H1 (cell line): ENCODE results near the gene SCYGR1. TPM values are rescaled to one million over a fixed set of nuclear protein-coding genes. Genes with fewer than 3 reads are reported as not detected.

ENCODE experiments used
- CTCF ChIA-PET: fragments of 300-600 bp; sonication (Branson Sonifier 250); formaldehyde crosslinking; loops from one replicate; lab custom pipeline; 2021; ENCODE audit not compliant: partially characterized antibody; lab: Charles Lee
- POLR2A ChIA-PET: fragments of 300-600 bp; sonication (Branson Sonifier 250); formaldehyde crosslinking; loops from one replicate; lab custom pipeline; 2021; ENCODE audit warnings: inconsistent platforms; ENCODE audit not compliant: partially characterized antibody; lab: Charles Lee
- DNase-seq, 2 experiments: peaks; one replicate each; pipeline versions ENCODE4 v3.0.0 to v3.0.0-alpha.2; 2010 to 2022; ENCODE audit warnings: low spot score in 2 of 2, low read depth in 1 of 2, mixed read lengths in 1 of 2
- FAIRE-seq: peaks from 2 replicates; lab custom pipeline; 2011; peaks lifted over from hg19 to GRCh38; lab: Jason Lieb, UNC
- H2AFZ ChIP-seq: 2 replicates; pipeline ENCODE4 v1.8.1; 2012; ENCODE audit warnings: low read length, inconsistent platforms
- H2AK5ac ChIP-seq: 2 replicates; pipeline ENCODE4 v1.6.1; 2013; ENCODE audit warnings: low read depth, low read length
- H2BK120ac ChIP-seq: replicated peaks from 2 replicates; pipeline ENCODE3; 2013; ENCODE audit warnings: low read depth, low read length, inconsistent platforms
- H2BK12ac ChIP-seq: 2 replicates; pipeline ENCODE4 v1.6.1; 2013; ENCODE audit warnings: low read depth, low read length
- H2BK15ac ChIP-seq: 2 replicates; pipeline ENCODE4 v1.6.1; 2013; ENCODE audit warnings: low read length
- H2BK20ac ChIP-seq: 2 replicates; pipeline ENCODE4 v1.6.1; 2013; ENCODE audit warnings: low read length
- H2BK5ac ChIP-seq: 2 replicates; pipeline ENCODE4 v1.6.1; 2013; ENCODE audit warnings: low read depth, low read length
- H3K14ac ChIP-seq: 2 replicates; pipeline ENCODE4 v1.6.1; 2013; ENCODE audit warnings: inconsistent platforms; ENCODE audit not compliant: insufficient read length
- H3K18ac ChIP-seq: 2 replicates; pipeline ENCODE4 v1.6.1; 2013; ENCODE audit warnings: low read length; ENCODE audit errors: extremely low read depth
- H3K23ac ChIP-seq: 2 replicates; pipeline ENCODE4 v1.6.1; 2013; ENCODE audit warnings: inconsistent platforms; ENCODE audit not compliant: insufficient read length
- H3K23me2 ChIP-seq: 2 replicates; pipeline ENCODE4 v1.6.1; 2013; ENCODE audit warnings: low read depth, low read length
- H3K27ac ChIP-seq: 2 replicates; pipeline ENCODE4 v1.6.1; 2011; ENCODE audit warnings: low read depth, low read length, inconsistent platforms
- H3K27me3 ChIP-seq, 4 experiments: replicated peaks in 1 of 4; 1 replicate in 1 of 4; 2 replicates in 3 of 4; pipeline versions ENCODE4 v1.6.1 to v1.8.1; 2011 to 2013; ENCODE audit warnings: low read length in 3 of 4, mild to moderate bottlenecking in 3 of 4, inconsistent platforms in 2 of 4, mixed read lengths in 2 of 4, moderate library complexity in 1 of 4; ENCODE audit not compliant: control insufficient read depth in 3 of 4, insufficient read depth in 3 of 4; ENCODE audit errors: extremely low read depth in 1 of 4
- H3K36me3 ChIP-seq, 4 experiments: 2 replicates each; pipeline versions ENCODE4 v1.6.1 to v1.8.1; 2011 to 2013; ENCODE audit warnings: mild to moderate bottlenecking in 4 of 4, low read length in 3 of 4, moderate library complexity in 2 of 4, control low read depth in 1 of 4, inconsistent platforms in 1 of 4; ENCODE audit not compliant: insufficient read depth in 4 of 4, control insufficient read depth in 2 of 4
- H3K4ac ChIP-seq: replicated peaks from 2 replicates; pipeline ENCODE3; 2013; ENCODE audit warnings: low read length, low read depth, mixed read lengths, inconsistent platforms; ENCODE audit not compliant: insufficient read length
- H3K4me1 ChIP-seq, 4 experiments: replicated peaks in 1 of 4; 1 replicate in 1 of 4; 2 replicates in 3 of 4; pipeline versions ENCODE4 v1.6.1 to v1.8.1; 2011 to 2013; ENCODE audit warnings: low read length in 3 of 4, inconsistent platforms in 2 of 4, mixed read lengths in 1 of 4; ENCODE audit not compliant: insufficient read depth in 4 of 4, control insufficient read depth in 3 of 4
- H3K4me2 ChIP-seq, 2 experiments: 2 replicates each; pipeline versions ENCODE4 v1.6.1 to v1.8.1; 2011 to 2013; ENCODE audit warnings: low read depth in 2 of 2, low read length in 2 of 2, control low read depth in 1 of 2, inconsistent platforms in 1 of 2, mild to moderate bottlenecking in 1 of 2; ENCODE audit not compliant: insufficient read depth in 1 of 2
- H3K4me3 ChIP-seq, 4 experiments: fragments of 200-600, 300-600 bp in 1 of 4; sonication (generic), shearing (Covaris generic), sonication (Bioruptor Twin) in 1 of 4; 2 replicates each; pipeline versions ENCODE4 v1.5.1 to v1.8.1; 2011 to 2016; ENCODE audit warnings: low read length in 4 of 4, low read depth in 3 of 4, control low read depth in 2 of 4, inconsistent platforms in 2 of 4, mild to moderate bottlenecking in 2 of 4, mixed read lengths in 1 of 4, moderate library complexity in 1 of 4; ENCODE audit not compliant: insufficient read depth in 2 of 4; ENCODE audit errors: extremely low read depth in 1 of 4
- H3K56ac ChIP-seq: replicated peaks from 2 replicates; pipeline ENCODE3; 2013; ENCODE audit warnings: low read depth, mild to moderate bottlenecking, mixed read lengths, low read length, inconsistent platforms; ENCODE audit not compliant: insufficient read length
- H3K79me1 ChIP-seq: 2 replicates; pipeline ENCODE4 v1.6.1; 2013; ENCODE audit warnings: low read depth, low read length, control low read depth
- H3K79me2 ChIP-seq, 2 experiments: 2 replicates each; pipeline versions ENCODE4 v1.6.1 to v1.8.1; 2012 to 2013; ENCODE audit warnings: low read length in 2 of 2, mild to moderate bottlenecking in 2 of 2, inconsistent platforms in 1 of 2; ENCODE audit not compliant: insufficient read depth in 2 of 2, control insufficient read depth in 1 of 2
- H3K9ac ChIP-seq, 4 experiments: replicated peaks in 1 of 4; 1 replicate in 1 of 4; 2 replicates in 3 of 4; pipeline versions ENCODE4 v1.6.1 to v1.8.1; 2011 to 2013; ENCODE audit warnings: low read depth in 3 of 4, low read length in 3 of 4, control low read depth in 2 of 4, mild to moderate bottlenecking in 2 of 4, moderate library complexity in 2 of 4, inconsistent platforms in 1 of 4; ENCODE audit errors: extremely low read depth in 1 of 4
- H3K9me3 ChIP-seq, 2 experiments: 2 replicates each; pipeline versions ENCODE4 v1.6.1 to v1.8.1; 2012 to 2013; ENCODE audit warnings: mild to moderate bottlenecking in 2 of 2, moderate library complexity in 2 of 2, control low read depth in 1 of 2, inconsistent platforms in 1 of 2, low read depth in 1 of 2, low read length in 1 of 2, mixed read lengths in 1 of 2; ENCODE audit not compliant: insufficient read depth in 2 of 2
- H4K20me1 ChIP-seq, 2 experiments: replicated peaks in 1 of 2; 2 replicates each; pipeline versions ENCODE3 to v1.8.1; 2011 to 2013; ENCODE audit warnings: inconsistent platforms in 2 of 2, low read length in 2 of 2, mild to moderate bottlenecking in 1 of 2; ENCODE audit not compliant: insufficient read depth in 2 of 2, control insufficient read depth in 1 of 2
- H4K5ac ChIP-seq: 2 replicates; pipeline ENCODE4 v1.6.1; 2013; ENCODE audit warnings: low read length, low read depth, mixed read lengths, inconsistent platforms; ENCODE audit not compliant: insufficient read length
- H4K8ac ChIP-seq: 2 replicates; pipeline ENCODE4 v1.8.0; 2013; ENCODE audit warnings: mild to moderate bottlenecking, moderate library complexity, low read length, inconsistent platforms; ENCODE audit not compliant: insufficient read depth; ENCODE audit errors: extremely low read depth
- H4K91ac ChIP-seq: replicated peaks from 2 replicates; pipeline ENCODE3; 2013; ENCODE audit warnings: low read length, mixed read lengths, inconsistent platforms; ENCODE audit not compliant: insufficient read length
- ATF3 ChIP-seq: IDR thresholded peaks from 2 replicates; pipeline ENCODE4 v1.6.1; 2011; ENCODE audit warnings: low read depth, mild to moderate bottlenecking, low read length; ENCODE audit not compliant: insufficient read depth
- BRCA1 ChIP-seq: IDR thresholded peaks from 2 replicates; pipeline ENCODE4 v1.6.1; 2012; ENCODE audit warnings: low read depth, low read length, improper control_type of control experiment
- EP300 ChIP-seq, 2 experiments: IDR thresholded peaks; 1 replicate in 1 of 2; 2 replicates in 1 of 2; pipeline ENCODE4 v1.6.1; 2011 to 2012; ENCODE audit warnings: low read depth in 2 of 2, low read length in 2 of 2, mild to moderate bottlenecking in 2 of 2, borderline replicate concordance in 1 of 2, inconsistent platforms in 1 of 2, moderate library complexity in 1 of 2
- GTF2F1 ChIP-seq: IDR thresholded peaks from 2 replicates; pipeline ENCODE4 v1.6.1; 2012; ENCODE audit warnings: low read depth, low read length, improper control_type of control experiment, borderline replicate concordance
- HDAC6 ChIP-seq: IDR thresholded peaks from one replicate; pipeline ENCODE4 v1.7.1; 2012; ENCODE audit warnings: low read depth, mild to moderate bottlenecking, inconsistent platforms, low read length, moderate library complexity
- RAD21 ChIP-seq, 2 experiments: IDR thresholded peaks in 1 of 2; conservative IDR thresholded peaks in 1 of 2; 2 replicates each; pipeline ENCODE4 v1.6.1; 2011; ENCODE audit warnings: low read depth in 2 of 2, low read length in 2 of 2, improper control_type of control experiment in 1 of 2, inconsistent platforms in 1 of 2, mild to moderate bottlenecking in 1 of 2, moderate library complexity in 1 of 2
- SIRT6 ChIP-seq: IDR thresholded peaks from one replicate; pipeline ENCODE4 v1.7.1; 2012; ENCODE audit warnings: low read length, inconsistent platforms
- SP4 ChIP-seq: IDR thresholded peaks from 2 replicates; pipeline ENCODE4 v1.6.1; 2012; ENCODE audit warnings: low read length, inconsistent platforms
- WGBS, 2 experiments: shearing (Covaris generic) in 1 of 2; methylation state at CpG; one replicate each; pipeline versions ENCODE4 v1.1.6 to v1.1.7; 2013 to 2015; ENCODE audit warnings: low lambda C conversion rate in 2 of 2, mixed read lengths in 2 of 2, inconsistent platforms in 1 of 2, low coverage in 1 of 2, missing lambda C conversion rate in 1 of 2; ENCODE audit not compliant: insufficient replicate concordance in 2 of 2, insufficient coverage in 1 of 2, insufficient read length in 1 of 2; ENCODE audit errors: extremely low coverage in 1 of 2, missing lambda C conversion rate in 1 of 2; 5-methylcytosine and 5-hydroxymethylcytosine counted together
- polyA plus RNA-seq, 7 experiments: library from polyadenylated mRNA; depleted of rRNA in 3 of 7; stranded (reverse) in 5 of 7; unstranded in 2 of 7; fragments of >200 nt in 5 of 7; fragments of 200-250 nt in 2 of 7; gene quantifications; 1 replicate in 5 of 7; 2 replicates in 1 of 7; 4 replicates in 1 of 7; pipeline versions ENCODE4 v1.2.1 to v1.2.3, GENCODE V29; 2011 to 2013; ENCODE audit warnings: missing spikeins in 2 of 7, mixed read lengths in 2 of 7
- total RNA-seq: library from RNA; stranded (reverse); fragmentation: NEBNext Ultra II Directional; extraction: Animal tissue kit (Norgen Biotek cat#: 25700); gene quantifications from 2 replicates; pipeline ENCODE4 v1.2.1, GENCODE V29; 2021

Gene SCYGR1
- total and polyA plus RNA-seq, 2 of the 8 experiments (the other 6 are each of a cell fraction or from before 2014, with no cell fraction given), result not detected

GRCh38 chr2:227433171-227433570, 45.4 kb upstream of the SCYGR1 start:
- Histone ChIP-seq H3K23ac (no peak overlapping the region), H2AK5ac (no peak overlapping the region), H3K9ac (no peak overlapping the region), H2BK15ac (no peak overlapping the region), H3K36me3 (peaks cover 0 to 4% (median 0%) of the 10 kb centered on the region in 4 experiments; a peak in 1 of 8 replicates), H3K27me3 (no peaks in the 10 kb centered on the region), H3K27ac (no peak overlapping the region), H3K4ac (no peak overlapping the region), H3K14ac (no peak overlapping the region), H2BK120ac (no peak overlapping the region), H3K9me3 (peaks cover 11 to 20% of the 10 kb centered on the region in 2 experiments), H4K8ac (no peak overlapping the region), H3K4me2 (no peak overlapping the region), H3K56ac (no peak overlapping the region), H3K4me3 (no peak overlapping the region), H4K5ac (no peak overlapping the region), H2BK5ac (no peak overlapping the region), H3K18ac (no peak overlapping the region), H2BK12ac (no peak overlapping the region), H3K23me2 (no peaks in the 10 kb centered on the region), H3K4me1 (no peaks in the 10 kb centered on the region), H2AFZ (no peak overlapping the region), H3K79me2 (no peaks in the 10 kb centered on the region), H2BK20ac (no peak overlapping the region), H3K79me1 (no peaks in the 10 kb centered on the region), H4K20me1 (no peaks in the 10 kb centered on the region), H4K91ac (no peak overlapping the region)
- no peak for TF ChIP-seq GTF2F1
- no peak for TF ChIP-seq BRCA1
- no peak for TF ChIP-seq ATF3
- TF ChIP-seq EP300 (IDR thresholded peaks at IDR 0.05; ENCODE audit: borderline replicate concordance in 1 of 2, low read depth in 2 of 2, low read length in 2 of 2), result no peak
- TF ChIP-seq HDAC6, result no peak
- TF ChIP-seq SIRT6, result no peak
- TF ChIP-seq RAD21 (IDR thresholded peaks at IDR 0.05 in 1 of 2, conservative IDR thresholded peaks at IDR 0.05 in 1 of 2; ENCODE audit: low read depth in 2 of 2, low read length in 2 of 2), result no peak
- no peak for TF ChIP-seq SP4
- ChIA-PET CTCF (interaction anchor here (1.2 kb wide), 1 partner anchor 27 kb away, joined by 3 read pairs; no protein-coding TSS in a partner anchor), POLR2A (no interaction called here)
- FAIRE-seq (no peak), DNase-seq (no peak)
- 87% methylated on average over 2 of the region's 2 CpGs; no CpG with 5 or more reads in 1 of the 2 experiments for WGBS, 2 experiments
